Motor neuron (in vitro differentiated cells): ENCODE measurements around the gene MAML2. TPM values are rescaled to one million over a fixed set of nuclear protein-coding genes. Genes with fewer than 3 reads are reported as not detected.

Experiments used
- ATAC-seq, 8 experiments: fragments of 200-7000 bp; cut with Tn5 transposase; replicated peaks in 6 of 8; 2 replicates each; pipeline ENCODE4 v1.8.0; 2021; ENCODE audit warnings: mild to moderate bottlenecking in 8 of 8, moderate library complexity in 8 of 8
- H3K27ac ChIP-seq, 2 donors: fragments of 250-450 bp; sonication (Bioruptor Pico); 2 replicates each; pipeline ENCODE4 v1.9.0; 2021; ENCODE audit warnings: antibody characterized with exemption in 2 of 2, mild to moderate bottlenecking in 2 of 2, moderate library complexity in 1 of 2
- H3K4me1 ChIP-seq, 2 donors: fragments of 250-450 bp; sonication (Bioruptor Pico); replicated peaks in 1 of 2; 2 replicates each; pipeline ENCODE4 v1.6.1; 2021; ENCODE audit warnings: antibody characterized with exemption in 2 of 2, mild to moderate bottlenecking in 2 of 2, moderate library complexity in 1 of 2
- H3K4me3 ChIP-seq, 5 donors: fragments of 250-450 bp; sonication (Bioruptor Pico); 2 replicates each; pipeline ENCODE4 v1.9.0; 2021; ENCODE audit warnings: antibody characterized with exemption in 5 of 5, mild to moderate bottlenecking in 5 of 5, moderate library complexity in 4 of 5
- WGBS, 10 experiments: fragments of 450-650 bp; shearing (Covaris generic); methylation state at CpG; one replicate each; pipeline ENCODE4 v1.0.0; 2022; 5-methylcytosine and 5-hydroxymethylcytosine counted together
- in situ Hi-C, 9 experiments: fragments of 400-800 bp; cut with MboI; loops; one replicate each; pipeline ENCODE4 v1.15.0; 2021; ENCODE audit warnings: low sequenced_read_pairs in 9 of 9, low pct_unique_long_range_greater_than_20kb in 2 of 9; ENCODE audit not compliant: unreplicated experiment in 9 of 9
- total RNA-seq, 8 experiments: library from RNA; unstranded; fragments of 300-600 nt; gene quantifications; 2 replicates each; pipeline versions ENCODE4 v1.2.3 to v1.2.4, GENCODE V29; 2022

MAML2 gene
- total RNA-seq, 8 experiments from 2014 or later: 4.9 to 21.2 (median 6.4) TPM

- WGBS, 10 experiments: 17 to 58% (median 29%) methylated on average over 1 to 4 of the region's 4 CpGs; no CpG with 5 or more reads in 2 of the 10 experiments
- in situ Hi-C loops: no loop called here
- ATAC-seq: peak; percentile 14 to 70 (median 45)
- Histone ChIP-seq H3K27ac (no peak overlapping the region), H3K4me3 (no peak overlapping the region), H3K4me1 (peaks cover 34 to 37% of the 10 kb centered on the region in 2 donors)
Observed at GRCh38 chr11:96113193-96113681, 229.8 kb downstream of the MAML2 start.

- peak in 1 of 8 experiments; percentile 11 for ATAC-seq
- in situ Hi-C loops: no loop called here
- 50 to 100% (median 86%) methylated on average over 1 to 4 of the region's 5 CpGs for WGBS, 10 experiments
- Histone ChIP-seq H3K4me1 (peaks cover 37 to 39% of the 10 kb centered on the region in 2 donors), H3K27ac (peak overlapping the region in 1 of 2 donors; percentile 9), H3K4me3 (no peak overlapping the region)
Observed at GRCh38 chr11:96112192-96113128, 230.5 kb downstream of the MAML2 start.

GRCh38 chr11:96111308-96111707, 231.7 kb downstream of the MAML2 start:
- peaks cover 47 to 51% of the 10 kb centered on the region in 2 donors for H3K4me1 ChIP-seq
- 73 to 100% (median 89%) methylated on average over 1 to 5 of the region's 5 CpGs; no CpG with 5 or more reads in 1 of the 10 experiments for WGBS, 10 experiments
- in situ Hi-C loops: no loop called here
- H3K27ac ChIP-seq: no peak overlapping the region
- no peak overlapping the region for H3K4me3 ChIP-seq
- ATAC-seq: peak in 4 of 8 experiments; percentile 10 to 35 (median 29)

- ATAC-seq: no peak
- 80 to 100% (median 96%) methylated on average over 1 to 4 of the region's 4 CpGs; no CpG with 5 or more reads in 1 of the 10 experiments for WGBS, 10 experiments
- Histone ChIP-seq H3K27ac (no peak overlapping the region), H3K4me3 (no peak overlapping the region), H3K4me1 (peaks cover 57 to 61% of the 10 kb centered on the region in 2 donors)
- in situ Hi-C loops: no loop called here
Observed at GRCh38 chr11:96110302-96110701, 232.7 kb downstream of the MAML2 start.

GRCh38 chr11:96109331-96110030, 233.5 kb downstream of the MAML2 start:
- in situ Hi-C loops: no loop called here
- peaks cover 57 to 63% of the 10 kb centered on the region in 2 donors for H3K4me1 ChIP-seq
- H3K27ac ChIP-seq: no peak overlapping the region
- ATAC-seq: no peak
- no peak overlapping the region for H3K4me3 ChIP-seq
- WGBS, 10 experiments: 33 to 98% (median 93%) methylated on average over 2 to 5 of the region's 5 CpGs

- ATAC-seq: peak in 4 of 8 experiments; percentile 22 to 36 (median 26)
- Histone ChIP-seq H3K4me1 (peaks cover 49 to 51% of the 10 kb centered on the region in 2 donors), H3K27ac (no peak overlapping the region), H3K4me3 (no peak overlapping the region)
- 59 to 100% (median 88%) methylated on average over 1 to 5 of the region's 5 CpGs; no CpG with 5 or more reads in 1 of the 10 experiments for WGBS, 10 experiments
- in situ Hi-C loops: no loop called here
Observed at GRCh38 chr11:96107143-96107824, 235.7 kb downstream of the MAML2 start.

GRCh38 chr11:96106645-96107044, 236.3 kb downstream of the MAML2 start:
- H3K27ac ChIP-seq: no peak overlapping the region
- 25 to 94% (median 54%) methylated on average over 1 to 3 of the region's 3 CpGs; no CpG with 5 or more reads in 1 of the 10 experiments for WGBS, 10 experiments

GRCh38 chr11:96105944-96106343, 237.1 kb downstream of the MAML2 start:
- no peak for ATAC-seq
- WGBS, 10 experiments: 0 to 90% (median 36%) methylated on average over 1 of the region's 1 CpG; no CpG with 5 or more reads in 2 of the 10 experiments
- Histone ChIP-seq H3K4me1 (peaks cover 35 to 39% of the 10 kb centered on the region in 2 donors), H3K27ac (no peak overlapping the region), H3K4me3 (no peak overlapping the region)
- in situ Hi-C loops: no loop called here

More at GRCh38 chr11:96106645-96107044, 236.3 kb downstream of the MAML2 start:
- H3K4me1 ChIP-seq: peaks cover 42 to 46% of the 10 kb centered on the region in 2 donors
- in situ Hi-C loops: no loop called here
- no peak overlapping the region for H3K4me3 ChIP-seq
- ATAC-seq: peak in 5 of 8 experiments; percentile 25 to 57 (median 43)

- Histone ChIP-seq H3K27ac (no peak overlapping the region), H3K4me3 (no peak overlapping the region), H3K4me1 (peaks cover 35% of the 10 kb centered on the region in 2 donors)
- WGBS, 10 experiments: 33 to 100% (median 83%) methylated on average over 1 of the region's 1 CpG; no CpG with 5 or more reads in 5 of the 10 experiments
- no peak for ATAC-seq
- in situ Hi-C loops: no loop called here
Observed at GRCh38 chr11:96105197-96105895, 237.6 kb downstream of the MAML2 start.

GRCh38 chr11:96104496-96104895, 238.5 kb downstream of the MAML2 start:
- no peak overlapping the region for H3K27ac ChIP-seq
- in situ Hi-C loops: no loop called here
- ATAC-seq: no peak
- H3K4me1 ChIP-seq: peaks cover 35% of the 10 kb centered on the region in 2 donors
- no peak overlapping the region for H3K4me3 ChIP-seq
- 56 to 100% (median 100%) methylated on average over 1 of the region's 1 CpG; no CpG with 5 or more reads in 2 of the 10 experiments for WGBS, 10 experiments

- no peak overlapping the region for H3K27ac ChIP-seq
- 66 to 98% (median 91%) methylated on average over 3 to 6 of the region's 6 CpGs; no CpG with 5 or more reads in 1 of the 10 experiments for WGBS, 10 experiments
- ATAC-seq: no peak
- in situ Hi-C loops: no loop called here
- no peak overlapping the region for H3K4me3 ChIP-seq
- peaks cover 38 to 41% of the 10 kb centered on the region in 2 donors for H3K4me1 ChIP-seq
Observed at GRCh38 chr11:96103721-96104120, 239.3 kb downstream of the MAML2 start.

GRCh38 chr11:96103102-96103501, 239.9 kb downstream of the MAML2 start:
- 90 to 100% (median 100%) methylated on average over 1 of the region's 1 CpG; no CpG with 5 or more reads in 4 of the 10 experiments for WGBS, 10 experiments
- no peak overlapping the region for H3K4me3 ChIP-seq
- in situ Hi-C loops: no loop called here
- no peak overlapping the region for H3K27ac ChIP-seq
- peaks cover 44 to 48% of the 10 kb centered on the region in 2 donors for H3K4me1 ChIP-seq
- peak in 5 of 8 experiments; percentile 7 to 63 (median 21) for ATAC-seq
